Heart left ventricle (tissue), 13 donors: Measurements from ENCODE around the gene PEX1.
"Not testable (repeated sequence)": the region's sequence is repeated elsewhere in the genome, so short reads cannot be mapped to it uniquely, and the experiment has no call there.

Experiments used
- CTCF ChIP-seq, 12 donors: fragments of 200-600 bp; sonication (generic) in 4 of 12; IDR thresholded peaks; one replicate each; pipeline versions ENCODE4 v1.5.0 to v1.8.0; 2018 to 2022; ENCODE audit warnings: antibody characterized with exemption in 12 of 12, mild to moderate bottlenecking in 5 of 12
- POLR2A ChIP-seq, 2 donors: fragments of 450-650 bp; IDR thresholded peaks; one replicate each; pipeline ENCODE4 v1.6.1; 2017; ENCODE audit warnings: antibody characterized with exemption in 2 of 2, mild to moderate bottlenecking in 2 of 2, moderate library complexity in 2 of 2
- donor health status: ischemic (EF 13 %, LVEDD 7.1; RV severe dilation, severe dysfunction).
- donor health status: DM: no; HTN: yes; CAD: no.
- donor health status: DM: no; HTN: no; CAD: no.
- donor health status: ischemic (EF 25% LVEDD 6.9; RV normal size, moderate dysfunction).
- donor health status: ischemic (EF 25% LVEDD 5.7; RV mildly dilated, moderate dysfunction).
- donor health status: ischemic (EF 35%, LVEDD 5.7; RV mildly dilated, moderate dysfunction).
- donor health status: nonischemic (EF 11% LVEDD 7.7; RV severe dilation, severe dysfunction).
- donor health status: DM: yes; HTN: yes; CAD: no.
- donor health status: PGD.
- donor health status: ischemic (EF 29% LVEDD 5.4; RV normal size, mild dysfunction).
- donor health status: nonischemic (EF 23%, LVEDD 6.1; RV moderate dilation, normal function).

- not testable (repeated sequence) for TF ChIP-seq CTCF, POLR2A (IDR thresholded peaks at IDR 0.05)
Observed at GRCh38 chr7:92543542-92543941, 15.2 kb upstream of the PEX1 start.
